ENCODE results near the gene ARL14.

The ARL14 gene

GRCh38 chr3:160675566-160676124 lies 1.3 kb upstream of the ARL14 start:
- in situ Hi-C loops (cut with HindIII; ENCODE audit: low sequenced_read_pairs), result no loop called here

- in situ Hi-C loops (cut with HindIII; ENCODE audit: low sequenced_read_pairs), result no loop called here
These were observed 510 bp downstream of the ARL14 start for GRCh38 chr3:160677459-160677881.

DNA sequence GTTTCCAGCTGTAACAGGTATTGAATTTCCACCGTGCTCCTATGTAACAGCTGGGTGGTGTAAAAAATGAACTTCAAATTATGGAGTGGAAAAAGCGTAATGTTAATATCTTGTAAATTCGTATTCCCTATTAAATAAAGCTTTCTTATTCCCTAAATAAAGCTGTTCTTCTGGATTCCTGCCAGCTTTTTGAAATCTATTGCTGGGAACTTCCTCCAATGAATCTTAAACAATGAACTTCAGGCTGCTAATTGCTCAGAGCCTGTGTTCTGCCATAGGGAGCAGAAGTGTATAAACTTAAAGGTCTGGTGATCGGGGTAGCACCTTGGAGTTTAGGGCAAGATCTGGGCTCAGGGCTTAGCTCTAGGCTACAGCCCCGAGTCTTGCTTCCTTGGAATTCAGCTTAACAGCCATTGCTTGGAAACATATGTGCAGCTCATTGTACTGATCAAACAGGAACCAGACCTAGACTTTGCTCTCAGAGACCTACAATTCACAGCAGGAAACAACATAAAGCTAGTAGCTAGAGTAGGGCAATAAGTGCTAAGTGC lies 1.4 kb downstream of the ARL14 start:
- in situ Hi-C loops (cut with HindIII; ENCODE audit: low sequenced_read_pairs), result no loop called here

DNA sequence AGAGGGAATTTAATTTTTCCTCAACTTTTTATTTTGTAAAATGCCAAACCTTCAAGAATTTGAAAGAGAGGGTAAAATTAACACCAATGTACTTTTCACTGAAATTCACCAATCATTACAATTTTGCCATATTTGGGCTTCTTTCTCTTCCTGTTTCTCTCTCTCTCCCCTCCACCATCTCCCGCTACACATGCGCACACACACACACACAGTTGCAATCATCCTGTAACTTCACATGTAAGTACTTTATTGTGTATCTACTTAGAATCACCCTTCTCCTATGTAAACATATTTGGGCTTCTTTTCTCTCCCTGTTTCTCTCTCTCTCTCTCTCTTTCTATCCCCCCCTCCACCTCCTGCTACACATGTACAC lies 7.4 kb downstream of the ARL14 start:
- in situ Hi-C loops (cut with HindIII; ENCODE audit: low sequenced_read_pairs), result no loop called here

GRCh38 chr3:160685144-160685766 lies 8.3 kb downstream of the ARL14 start:
- in situ Hi-C loops (cut with HindIII; ENCODE audit: low sequenced_read_pairs), result no loop called here

DNA sequence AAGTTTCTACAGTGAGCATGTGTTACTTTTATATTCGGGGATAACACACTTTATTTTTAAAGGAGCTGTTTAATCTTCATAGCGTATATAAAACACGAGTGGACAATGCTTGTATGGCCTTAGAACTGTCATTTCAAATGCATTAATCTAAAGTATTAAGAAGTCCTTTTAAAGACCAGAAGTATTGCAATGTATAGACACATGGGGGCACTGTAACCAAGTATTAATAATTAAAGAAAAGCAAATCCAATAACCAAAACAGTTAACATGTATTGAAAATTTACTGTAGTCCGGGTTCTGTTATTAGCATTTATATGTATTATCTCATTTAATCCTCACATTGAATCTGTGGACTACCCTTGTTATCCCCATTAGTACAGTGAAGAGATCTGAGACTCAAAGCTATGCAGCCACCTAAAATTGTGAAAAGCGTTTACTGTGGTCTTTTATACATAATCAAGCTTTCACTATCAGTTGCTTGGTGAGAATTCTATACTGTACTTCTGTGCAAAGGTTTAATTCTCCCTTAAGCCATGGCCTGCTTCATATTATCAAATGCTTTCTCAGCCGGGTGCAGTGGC lies 10.1 kb downstream of the ARL14 start:
- in situ Hi-C loops (cut with HindIII; ENCODE audit: low sequenced_read_pairs), result no loop called here

DNA sequence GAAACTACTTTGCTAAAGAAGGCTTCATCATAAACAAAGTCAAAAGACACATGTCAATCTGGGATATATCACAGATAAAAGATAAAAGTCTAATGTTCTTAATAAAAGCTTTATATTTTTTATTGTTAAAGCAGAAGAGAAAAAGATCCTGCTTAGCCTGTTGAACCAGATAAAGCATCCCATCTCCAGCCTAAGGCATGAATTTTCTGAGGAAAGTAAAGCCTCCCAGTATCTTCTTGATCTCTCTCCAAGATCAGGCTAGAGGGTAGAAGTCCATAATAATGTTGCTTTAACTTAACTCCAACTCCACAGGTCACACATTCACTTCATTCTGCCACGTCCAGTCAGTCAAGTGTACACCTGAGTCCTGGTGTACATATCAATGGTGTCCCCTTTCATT lies 14.2 kb downstream of the ARL14 start:
- in situ Hi-C loops (cut with HindIII; ENCODE audit: low sequenced_read_pairs), result no loop called here

DNA sequence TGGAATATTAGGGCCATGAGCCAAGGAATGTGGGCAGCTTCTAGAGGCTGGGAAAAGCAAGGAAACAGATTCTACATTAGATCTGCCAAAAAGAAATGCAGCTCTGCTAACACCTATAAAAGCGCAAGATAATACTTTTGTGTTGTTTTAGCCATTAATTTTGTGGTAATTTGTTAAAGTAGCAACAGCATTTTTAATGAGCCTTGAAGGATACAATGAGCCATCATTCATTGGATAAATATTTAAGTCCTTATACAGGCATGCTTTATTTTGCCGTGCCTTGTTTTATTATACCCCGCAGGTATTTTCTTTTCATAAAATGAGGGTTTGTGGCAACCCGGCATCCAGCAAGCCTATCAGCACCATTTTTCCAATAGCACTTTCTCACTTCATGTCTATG lies 15.0 kb downstream of the ARL14 start:
- in situ Hi-C loops (cut with HindIII; ENCODE audit: low sequenced_read_pairs), result no loop called here

DNA sequence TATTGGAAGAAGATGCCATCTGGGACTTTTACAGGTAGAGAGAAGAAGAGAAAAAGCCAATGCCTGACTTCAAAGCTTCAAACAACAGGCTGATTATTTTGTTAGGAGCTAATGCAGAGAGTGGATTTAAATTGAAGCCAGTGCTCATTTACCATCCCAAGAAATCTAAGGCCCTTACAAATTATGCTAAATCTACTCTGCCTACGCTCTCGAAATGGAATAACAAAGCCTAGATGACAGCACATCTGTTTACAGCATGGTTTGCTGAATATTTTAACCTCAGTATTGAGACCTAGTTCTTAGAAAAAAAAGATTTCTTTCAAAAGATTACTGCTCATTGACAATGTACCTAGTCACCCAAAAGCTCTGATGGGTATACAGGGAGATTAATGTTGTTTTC lies 16.2 kb downstream of the ARL14 start:
- in situ Hi-C loops (cut with HindIII; ENCODE audit: low sequenced_read_pairs), result no loop called here

- in situ Hi-C loops (cut with HindIII; ENCODE audit: low sequenced_read_pairs), result no loop called here
These were observed 17.4 kb downstream of the ARL14 start for GRCh38 chr3:160694345-160694744.

DNA sequence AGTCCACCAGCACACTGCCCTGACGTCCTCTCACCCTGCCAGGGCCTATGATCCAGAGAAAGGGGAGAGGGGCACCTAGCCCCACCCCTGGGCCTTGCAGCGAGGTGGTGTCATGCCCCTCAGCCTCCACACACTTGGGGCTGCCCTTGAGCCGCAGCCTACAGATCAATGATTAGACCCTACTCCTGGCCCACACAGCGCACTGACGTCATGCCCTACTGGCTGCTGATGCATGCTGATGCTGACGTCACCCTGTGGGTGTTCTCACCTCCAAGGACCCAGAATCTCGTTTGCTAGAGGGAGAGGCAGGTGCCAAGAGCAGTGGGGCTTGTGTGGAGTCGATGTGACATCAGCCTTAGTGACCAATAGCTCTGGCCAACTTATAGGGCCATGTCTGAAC lies 18.0 kb downstream of the ARL14 start:
- in situ Hi-C loops (cut with HindIII; ENCODE audit: low sequenced_read_pairs), result no loop called here

DNA sequence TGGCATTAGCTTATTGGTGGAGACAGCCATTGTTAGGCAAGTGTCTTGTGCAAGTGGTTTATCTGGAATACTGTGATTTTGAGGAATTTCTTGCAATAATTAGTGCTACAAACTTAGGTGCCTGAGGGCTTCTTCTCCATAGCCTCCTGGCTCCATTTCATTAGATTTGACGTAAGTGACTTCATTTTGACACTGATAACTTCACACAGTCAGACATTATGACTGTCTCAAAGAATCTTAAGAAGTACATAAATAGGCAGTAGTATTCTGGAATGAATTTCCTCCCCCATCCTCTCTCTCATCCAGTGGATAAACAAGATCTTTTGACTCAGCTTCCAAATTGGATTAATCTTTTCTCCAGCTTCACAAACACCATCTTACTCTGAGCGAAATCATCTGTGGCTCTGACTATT lies 19.0 kb downstream of the ARL14 start:
- in situ Hi-C loops (cut with HindIII; ENCODE audit: low sequenced_read_pairs), result no loop called here

DNA sequence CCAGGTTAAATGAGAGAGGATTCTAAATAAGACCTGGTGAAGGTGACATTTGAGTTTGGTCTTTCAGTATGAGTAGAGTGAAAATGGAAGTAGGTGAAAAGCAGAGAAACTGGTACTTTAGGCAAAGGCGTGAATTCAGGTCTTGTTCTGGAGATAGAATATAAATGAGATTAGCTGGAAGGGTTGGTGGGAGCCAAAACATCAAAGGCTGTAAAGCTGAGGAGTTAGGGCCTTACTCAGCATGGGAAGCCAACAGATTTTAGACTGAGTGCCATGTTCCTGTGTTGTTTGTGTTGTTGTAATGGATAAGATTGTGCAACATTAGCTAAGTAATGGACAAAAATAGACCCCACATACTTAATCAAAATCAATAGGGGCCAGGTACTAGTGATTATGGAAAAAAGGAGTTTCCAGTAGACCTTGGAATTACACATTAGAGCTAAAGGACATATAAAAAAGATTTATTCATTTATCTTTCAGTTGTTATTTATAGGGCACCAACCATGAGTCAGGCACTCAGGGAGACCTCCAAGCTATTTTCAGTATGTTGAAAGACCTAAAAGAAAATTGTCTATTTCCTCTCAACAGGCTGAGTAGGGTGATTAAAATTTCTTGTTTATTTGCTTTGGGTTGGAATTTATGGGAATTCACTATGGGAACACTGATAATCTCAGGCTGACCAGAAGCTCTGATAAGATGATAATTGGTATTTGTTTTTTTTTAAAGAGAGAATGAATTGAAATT lies 20.8 kb downstream of the ARL14 start:
- in situ Hi-C loops (cut with HindIII; ENCODE audit: low sequenced_read_pairs), result no loop called here

- in situ Hi-C loops (cut with HindIII; ENCODE audit: low sequenced_read_pairs), result no loop called here
These were observed 21.7 kb downstream of the ARL14 start for GRCh38 chr3:160698599-160699195.

- in situ Hi-C loops (cut with HindIII; ENCODE audit: low sequenced_read_pairs), result loop anchor here (25.0 kb wide), 1 partner anchor 211 kb away; no protein-coding TSS in a partner anchor
These were observed 24.5 kb downstream of the ARL14 start for GRCh38 chr3:160701490-160701889.

DNA sequence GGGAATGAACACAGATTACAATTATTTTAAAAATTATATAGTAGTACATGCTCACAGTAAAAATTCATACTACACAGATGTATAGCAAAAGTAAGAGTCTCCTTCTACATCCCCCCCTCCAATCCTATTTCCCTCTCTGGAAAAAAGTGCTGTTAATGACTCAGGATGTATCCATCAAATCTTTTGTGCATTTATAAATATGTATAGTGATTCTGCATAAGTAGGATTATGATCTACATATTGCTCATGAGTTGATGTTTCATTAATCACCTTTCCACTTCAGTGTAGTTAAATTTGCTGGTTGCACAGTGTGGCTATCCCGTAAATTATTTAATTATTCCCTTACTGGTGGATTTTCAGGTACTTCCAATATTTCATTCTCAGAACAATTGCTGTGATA lies 25.3 kb downstream of the ARL14 start:
- in situ Hi-C loops (cut with HindIII; ENCODE audit: low sequenced_read_pairs), result loop anchor here (25.0 kb wide), 1 partner anchor 210 kb away; no protein-coding TSS in a partner anchor

- in situ Hi-C loops (cut with HindIII; ENCODE audit: low sequenced_read_pairs), result loop anchor here (25.0 kb wide), 1 partner anchor 208 kb away; no protein-coding TSS in a partner anchor
These were observed 27.0 kb downstream of the ARL14 start for GRCh38 chr3:160703974-160704373.

GRCh38 chr3:160707187-160707794 lies 30.3 kb downstream of the ARL14 start:
- in situ Hi-C loops (cut with HindIII; ENCODE audit: low sequenced_read_pairs), result loop anchor here (25.0 kb wide), 1 partner anchor 205 kb away; no protein-coding TSS in a partner anchor

DNA sequence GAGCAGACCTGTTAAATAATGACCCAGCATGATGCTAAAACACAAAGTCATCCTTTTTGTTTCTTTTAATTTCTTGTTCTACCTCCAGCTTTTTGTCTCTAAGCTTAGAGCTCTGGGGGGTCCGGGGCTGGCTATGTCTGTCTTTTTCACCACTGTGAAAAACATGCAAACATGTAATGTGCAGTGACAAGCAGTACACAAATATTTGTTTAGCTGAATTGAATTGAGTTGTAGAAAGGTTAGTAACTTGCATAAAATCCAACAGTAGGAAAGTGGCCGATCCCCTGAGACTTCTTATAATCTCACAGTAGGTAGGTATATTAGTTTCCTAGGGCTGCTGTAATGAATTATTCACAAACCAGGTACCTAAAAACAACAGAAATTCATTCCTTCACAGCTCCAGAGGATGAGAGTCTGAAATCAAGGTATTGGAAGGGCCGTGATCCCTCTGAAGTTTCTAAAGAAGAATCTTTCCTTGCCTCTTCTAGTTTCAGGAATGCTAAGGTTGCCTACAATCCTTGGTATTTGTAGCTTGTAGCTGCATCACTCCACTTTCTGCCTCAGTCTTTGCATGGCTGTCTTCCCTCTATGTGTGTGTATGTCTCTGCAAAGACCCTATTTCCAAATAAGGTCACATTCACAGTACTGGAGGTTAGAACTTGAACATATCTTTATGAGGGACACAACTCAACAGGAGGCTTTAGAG lies 32.7 kb downstream of the ARL14 start:
- in situ Hi-C loops (cut with HindIII; ENCODE audit: low sequenced_read_pairs), result loop anchor here (25.0 kb wide), 1 partner anchor 203 kb away; no protein-coding TSS in a partner anchor

DNA sequence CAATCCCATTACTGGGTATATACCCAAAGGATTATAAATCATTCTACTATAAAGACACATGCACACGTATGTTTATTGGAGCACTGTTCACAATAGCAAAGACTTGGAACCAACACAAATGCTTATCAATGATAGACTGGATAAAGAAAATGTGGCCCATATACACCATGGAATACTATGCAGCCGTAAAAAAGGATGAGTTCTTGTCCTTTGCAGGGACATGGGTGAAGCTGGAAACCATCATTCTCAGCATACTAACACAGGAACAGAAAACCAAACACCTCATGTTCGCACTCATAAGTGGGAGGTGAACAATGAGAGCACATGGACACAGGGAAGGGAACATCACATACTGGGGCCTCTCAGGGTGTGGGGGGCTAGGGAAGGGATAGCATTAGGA lies 36.2 kb downstream of the ARL14 start:
- in situ Hi-C loops (cut with HindIII; ENCODE audit: low sequenced_read_pairs), result loop anchor here (25.0 kb wide), 1 partner anchor 199 kb away; no protein-coding TSS in a partner anchor

Data from DLD1 (cell line).